Upper lobe of right lung (tissue), 1 donor: ENCODE measurements around the gene HTRA3. TPM values are rescaled to one million over a fixed set of nuclear protein-coding genes. Genes with fewer than 3 reads are reported as not detected.

Source experiments
- ATAC-seq: fragments of 200-7000 bp; cut with Tn5 transposase; one replicate; pipeline ENCODE4 v1.9.1; 2020; ENCODE audit warnings: mild to moderate bottlenecking, moderate library complexity
- DNase-seq: peaks from one replicate; pipeline ENCODE4 v3.0.0-alpha.2; 2020
- H3K27ac ChIP-seq: fragments of 200-600 bp; one replicate; pipeline ENCODE4 v1.8.0; 2022
- H3K27me3 ChIP-seq: fragments of 200-600 bp; one replicate; pipeline ENCODE4 v1.8.0; 2022; ENCODE audit warnings: mild to moderate bottlenecking
- H3K36me3 ChIP-seq: fragments of 200-600 bp; one replicate; pipeline ENCODE4 v1.8.0; 2022
- H3K4me1 ChIP-seq: fragments of 200-600 bp; one replicate; pipeline ENCODE4 v1.8.0; 2022
- H3K4me3 ChIP-seq: fragments of 200-600 bp; one replicate; pipeline ENCODE4 v1.8.0; 2022; ENCODE audit warnings: mild to moderate bottlenecking
- H3K9me3 ChIP-seq: fragments of 200-600 bp; one replicate; pipeline ENCODE4 v1.8.0; 2022
- CTCF ChIP-seq: fragments of 200-600 bp; IDR thresholded peaks from one replicate; pipeline ENCODE4 v1.8.0; 2022; ENCODE audit warnings: antibody characterized with exemption
- intact Hi-C: fragments of 100-400 bp; cut with DNase I; formaldehyde crosslinking; loops from one replicate; pipeline ENCODE4 v1.11.0; 2022
- long read RNA-seq: library from polyadenylated mRNA; unstranded; transcript quantifications from one replicate; pipeline ENCODE4 v2.0.0, GENCODE V29; 2021
- total RNA-seq: library from RNA; stranded (reverse); fragmentation: NEBNext Ultra II Directional; extraction: Animal tissue kit (Norgen Biotek cat#: 25700); gene quantifications from one replicate; pipeline ENCODE4 v1.2.1, GENCODE V29; 2021
- donor health status: DM: no; HTN: yes; CAD: no; lungs with severe emphysema.

The HTRA3 gene
- 25.0 TPM for total RNA-seq
- long read RNA-seq, transcript HTRA3-202 (7 exons, 2,023 nt), result minor isoform, 9 of 98 reads
- long read RNA-seq, transcript HTRA3-201 (9 exons, 2,541 nt), result major isoform, 76 of 98 reads
- long read RNA-seq, partial matches to known transcripts, result 10 of 98 reads
- long read RNA-seq, other reads (novel, unspliced or antisense), result 3 of 98 reads

DNA sequence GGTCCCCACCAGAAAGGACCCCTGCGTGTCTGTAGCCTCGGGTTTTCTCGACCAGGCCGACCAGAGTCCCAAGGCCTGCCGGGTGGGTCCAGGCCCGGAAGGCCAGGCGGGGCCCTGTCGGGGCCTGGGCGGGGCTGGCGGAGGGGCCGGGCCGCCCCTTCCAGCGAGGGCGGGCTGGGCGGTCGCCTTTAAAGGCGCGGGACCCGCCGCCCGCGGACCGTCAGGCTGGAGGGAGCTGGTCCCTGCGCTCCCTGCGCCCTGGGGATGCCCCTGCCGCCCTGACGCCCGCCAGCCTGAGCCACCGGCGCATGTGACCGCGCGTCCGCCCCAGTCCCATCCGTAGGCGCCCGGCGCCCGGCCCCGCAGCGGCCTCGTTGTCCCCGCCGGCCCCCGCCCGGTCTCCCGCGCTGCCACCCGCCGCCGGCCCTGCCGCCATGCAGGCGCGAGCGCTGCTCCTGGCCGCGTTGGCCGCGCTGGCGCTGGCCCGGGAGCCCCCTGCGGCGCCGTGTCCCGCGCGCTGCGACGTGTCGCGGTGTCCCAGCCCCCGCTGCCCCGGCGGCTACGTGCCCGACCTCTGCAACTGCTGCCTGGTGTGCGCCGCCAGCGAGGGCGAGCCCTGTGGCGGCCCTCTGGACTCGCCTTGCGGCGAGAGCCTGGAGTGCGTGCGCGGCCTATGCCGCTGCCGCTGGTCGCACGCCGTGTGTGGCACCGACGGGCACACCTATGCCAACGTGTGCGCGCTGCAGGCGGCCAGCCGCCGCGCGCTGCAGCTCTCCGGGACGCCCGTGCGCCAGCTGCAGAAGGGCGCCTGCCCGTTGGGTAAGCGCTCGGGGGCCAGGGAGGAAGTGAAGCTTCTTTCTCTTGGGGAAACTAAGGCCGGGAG lies at the start of gene HTRA3:
Gene HTRA3 (plus strand): TSS at position 220 of the 883 bp plus-strand sequence. CDS start 215 bp downstream, at position 435.
- no peaks in the 10 kb centered on the region for H3K27me3 ChIP-seq
- intact Hi-C loops, result no loop called here
- H3K9me3 ChIP-seq, result no peaks in the 10 kb centered on the region
- H3K4me3 ChIP-seq, result peak within 1 kb of the TSS; percentile 42
- peak; percentile 51 for ATAC-seq
- H3K36me3 ChIP-seq, result no peaks in the 10 kb centered on the region
- H3K27ac ChIP-seq, result peak within 1 kb of the TSS; percentile 49
- no peak for TF ChIP-seq CTCF
- H3K4me1 ChIP-seq, result peaks cover 23% of the 10 kb centered on the region
- DNase-seq, result no peak

DNA sequence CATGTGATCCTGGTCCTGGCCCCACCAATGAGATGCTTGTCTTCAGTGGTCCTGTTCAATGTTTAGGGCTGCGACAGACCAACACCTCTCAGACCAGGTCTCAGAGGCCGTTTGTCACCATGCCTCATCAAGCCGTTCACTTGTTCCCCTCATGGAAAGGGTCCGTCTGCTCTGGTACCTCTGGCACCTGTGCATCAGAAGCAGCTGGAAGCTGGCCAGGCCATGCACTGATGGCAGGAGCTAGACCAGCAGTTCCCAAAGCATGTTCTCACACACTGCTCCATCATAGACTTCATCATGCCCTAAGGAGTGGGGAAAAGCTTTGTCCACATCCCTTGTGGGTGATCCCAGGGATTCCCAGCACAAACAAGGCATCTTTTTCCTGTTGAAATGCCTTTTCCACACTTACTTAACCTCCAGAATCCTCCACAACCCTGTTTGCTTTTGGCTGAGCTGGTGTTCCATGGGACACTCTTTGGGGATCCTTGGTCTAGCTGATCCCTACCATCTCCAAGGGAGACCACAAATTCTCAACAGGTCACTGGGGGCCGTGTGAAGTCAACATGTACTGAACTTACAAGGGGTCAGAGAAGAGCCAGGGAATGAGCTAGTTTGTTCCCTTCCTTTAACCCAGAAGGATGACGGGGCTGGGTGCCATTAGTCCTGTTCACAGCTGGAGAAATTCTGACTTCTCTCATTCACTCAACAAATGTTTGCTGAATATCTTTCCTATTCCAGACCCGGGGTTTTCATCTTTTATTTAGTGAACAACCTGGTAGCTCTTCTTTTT lies 48.7 kb upstream of the HTRA3 start:
- H3K4me3 ChIP-seq, result no peak overlapping the region
- H3K4me1 ChIP-seq, result peaks cover 15% of the 10 kb centered on the region
- peak overlapping the region; percentile 1 for H3K27ac ChIP-seq
- H3K27me3 ChIP-seq, result no peaks in the 10 kb centered on the region
- DNase-seq, result no peak
- no peak for TF ChIP-seq CTCF
- peak; percentile 16 for ATAC-seq
- intact Hi-C loops, result no loop called here
- H3K9me3 ChIP-seq, result no peaks in the 10 kb centered on the region
- peaks cover 58% of the 10 kb centered on the region for H3K36me3 ChIP-seq

GRCh38 chr4:8221476-8221875 lies 48.1 kb upstream of the HTRA3 start:
- intact Hi-C loops, result no loop called here
- DNase-seq, result no peak
- Histone ChIP-seq H3K4me1 (peaks cover 15% of the 10 kb centered on the region), H3K36me3 (peaks cover 52% of the 10 kb centered on the region), H3K27me3 (no peaks in the 10 kb centered on the region), H3K27ac (peak overlapping the region; percentile 1), H3K9me3 (no peaks in the 10 kb centered on the region), H3K4me3 (no peak overlapping the region)
- TF ChIP-seq CTCF, result no peak
- ATAC-seq, result peak; percentile 78

DNA sequence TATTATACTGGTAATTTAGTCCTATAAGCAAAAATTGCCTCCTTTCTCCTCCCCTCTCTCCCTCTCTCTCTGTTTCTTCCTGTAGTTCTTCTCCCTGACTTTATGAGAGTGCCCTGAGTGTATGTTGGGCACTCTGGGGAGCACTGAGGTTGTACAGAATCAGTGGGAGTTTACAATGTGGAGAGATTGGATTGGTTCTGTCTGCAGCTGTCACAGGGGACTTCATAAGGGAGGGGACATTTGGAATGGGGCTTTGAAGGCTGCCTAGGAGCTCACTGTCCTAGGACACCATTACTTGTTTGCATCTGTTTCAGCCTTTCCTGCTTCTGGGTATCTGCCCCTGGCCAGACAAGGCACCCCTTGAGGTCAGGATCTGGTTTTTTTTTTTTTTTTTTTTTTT lies 47.6 kb upstream of the HTRA3 start:
- Histone ChIP-seq H3K9me3 (no peaks in the 10 kb centered on the region), H3K36me3 (peaks cover 55% of the 10 kb centered on the region), H3K4me1 (peaks cover 15% of the 10 kb centered on the region), H3K27ac (peak overlapping the region; percentile 60), H3K27me3 (no peaks in the 10 kb centered on the region), H3K4me3 (no peak overlapping the region)
- intact Hi-C loops, result no loop called here
- no peak for ATAC-seq
- no peak for DNase-seq
- no peak for TF ChIP-seq CTCF

GRCh38 chr4:8222609-8223388 lies 46.8 kb upstream of the HTRA3 start:
- peaks cover 58% of the 10 kb centered on the region for H3K36me3 ChIP-seq
- H3K4me3 ChIP-seq, result no peak overlapping the region
- TF ChIP-seq CTCF, result no peak
- DNase-seq (no peak), ATAC-seq (no peak)
- intact Hi-C loops, result no loop called here
- peaks cover 18% of the 10 kb centered on the region for H3K4me1 ChIP-seq
- H3K27ac ChIP-seq, result no peak overlapping the region
- no peaks in the 10 kb centered on the region for H3K27me3 ChIP-seq
- no peaks in the 10 kb centered on the region for H3K9me3 ChIP-seq
